Tibial nerve (tissue), 4 donors: Measurements from ENCODE around the gene CCM2L. TPM values are rescaled to one million over a fixed set of nuclear protein-coding genes. Genes with fewer than 3 reads are reported as not detected.

Experiments used
- DNase-seq, 2 donors: peaks; one replicate each; pipeline ENCODE4 v3.0.0-alpha.2; 2019; ENCODE audit warnings: low spot score in 2 of 2
- H3K27ac ChIP-seq, 4 donors: fragments of 200-600 bp; sonication (generic) in 3 of 4; one replicate each; pipeline ENCODE4 v1.5.1; 2017 to 2019; ENCODE audit warnings: mild to moderate bottlenecking in 1 of 4
- H3K27me3 ChIP-seq, 2 donors: fragments of 200-600 bp; sonication (generic) in 1 of 2; one replicate each; pipeline versions ENCODE4 v1.5.1 to v1.6.0; 2017 to 2019
- H3K36me3 ChIP-seq, 3 donors: fragments of 200-600 bp; sonication (generic); one replicate each; pipeline ENCODE4 v1.5.1; 2018 to 2019
- H3K4me1 ChIP-seq, 4 donors: fragments of 200-600 bp; sonication (generic) in 3 of 4; one replicate each; pipeline ENCODE4 v1.5.1; 2017 to 2019
- H3K4me3 ChIP-seq, 4 donors: fragments of 200-600 bp; sonication (generic) in 3 of 4; one replicate each; pipeline ENCODE4 v1.5.1; 2017 to 2019; ENCODE audit warnings: mild to moderate bottlenecking in 1 of 4, moderate library complexity in 1 of 4
- H3K9me3 ChIP-seq, 4 donors: fragments of 200-600 bp; sonication (generic) in 3 of 4; one replicate each; pipeline ENCODE4 v1.5.1; 2017 to 2019
- CTCF ChIP-seq, 5 experiments: fragments of 200-600 bp in 3 of 5; fragments of 450-650 bp in 2 of 5; sonication (generic) in 3 of 5; IDR thresholded peaks; one replicate each; pipeline ENCODE4 v1.5.1; 2016 to 2019; ENCODE audit warnings: antibody characterized with exemption in 5 of 5, mild to moderate bottlenecking in 3 of 5, moderate library complexity in 2 of 5
- EP300 ChIP-seq, 2 donors: sonication (generic); formaldehyde crosslinking; IDR thresholded peaks; one replicate each; pipeline ENCODE4 v1.6.1; 2017; ENCODE audit warnings: antibody characterized with exemption in 2 of 2, mild to moderate bottlenecking in 1 of 2
- POLR2A ChIP-seq, 2 donors: fragments of 450-650 bp; IDR thresholded peaks; one replicate each; pipeline ENCODE4 v1.6.1; 2017; ENCODE audit warnings: antibody characterized with exemption in 2 of 2, mild to moderate bottlenecking in 2 of 2, moderate library complexity in 2 of 2
- WGBS, 2 donors: methylation state at CpG; one replicate each; pipeline ENCODE4 v1.1.5; 2018; 5-methylcytosine and 5-hydroxymethylcytosine counted together
- total RNA-seq, 4 donors: library from RNA; depleted of rRNA; stranded (reverse); fragments of >200 nt; gene quantifications; one replicate each; pipeline ENCODE4 v1.1.0, GENCODE V29; 2016

The CCM2L gene
- total RNA-seq, 4 donors from 2014 or later: 5.4 to 14.2 (median 13.6) TPM

- no peak overlapping the region for H3K4me3 ChIP-seq
- no peaks in the 10 kb centered on the region for H3K4me1 ChIP-seq
- H3K27me3 ChIP-seq: peaks cover 0 to 4% of the 10 kb centered on the region in 2 donors
- no peaks in the 10 kb centered on the region for H3K36me3 ChIP-seq
- no peak overlapping the region for H3K27ac ChIP-seq
- DNase-seq: no peak
- H3K9me3 ChIP-seq: no peaks in the 10 kb centered on the region
- TF ChIP-seq CTCF (IDR thresholded peaks at IDR 0.05) (no peak), POLR2A (IDR thresholded peaks at IDR 0.05) (no peak), EP300 (IDR thresholded peaks at IDR 0.05) (no peak)
- 60 to 64% methylated on average over 6 of the region's 6 CpGs for WGBS, 2 donors
Measured at GRCh38 chr20:32067234-32067821, 57.1 kb downstream of the CCM2L start.

GRCh38 chr20:32068174-32068573 is 57.9 kb downstream of the CCM2L start:
- Histone ChIP-seq H3K4me1 (no peaks in the 10 kb centered on the region), H3K4me3 (no peak overlapping the region), H3K9me3 (no peaks in the 10 kb centered on the region), H3K27ac (no peak overlapping the region), H3K36me3 (no peaks in the 10 kb centered on the region), H3K27me3 (no peaks in the 10 kb centered on the region)
- WGBS, 2 donors: 93 to 96% methylated on average over 2 of the region's 2 CpGs
- TF ChIP-seq POLR2A (IDR thresholded peaks at IDR 0.05): no peak
- TF ChIP-seq EP300 (IDR thresholded peaks at IDR 0.05): no peak
- no peak for TF ChIP-seq CTCF (IDR thresholded peaks at IDR 0.05)
- DNase-seq: no peak

- Histone ChIP-seq H3K9me3 (no peaks in the 10 kb centered on the region), H3K27ac (no peak overlapping the region), H3K4me1 (no peaks in the 10 kb centered on the region), H3K4me3 (no peak overlapping the region), H3K27me3 (no peaks in the 10 kb centered on the region), H3K36me3 (no peaks in the 10 kb centered on the region)
- DNase-seq: no peak
- TF ChIP-seq CTCF (IDR thresholded peaks at IDR 0.05) (no peak), POLR2A (IDR thresholded peaks at IDR 0.05) (no peak), EP300 (IDR thresholded peaks at IDR 0.05) (no peak)
Measured at GRCh38 chr20:32069711-32070110, 59.5 kb downstream of the CCM2L start.

- Histone ChIP-seq H3K36me3 (no peaks in the 10 kb centered on the region), H3K27me3 (no peaks in the 10 kb centered on the region), H3K9me3 (no peaks in the 10 kb centered on the region), H3K27ac (no peak overlapping the region), H3K4me1 (no peaks in the 10 kb centered on the region), H3K4me3 (no peak overlapping the region)
- TF ChIP-seq POLR2A (IDR thresholded peaks at IDR 0.05) (no peak), EP300 (IDR thresholded peaks at IDR 0.05) (no peak), CTCF (IDR thresholded peaks at IDR 0.05) (no peak)
- no peak for DNase-seq
- 47 to 65% methylated on average over 1 of the region's 1 CpG for WGBS, 2 donors
Measured at GRCh38 chr20:32070282-32070681, 60.0 kb downstream of the CCM2L start.

GRCh38 chr20:32070690-32071213 is 60.5 kb downstream of the CCM2L start:
- Histone ChIP-seq H3K9me3 (no peaks in the 10 kb centered on the region), H3K4me3 (no peak overlapping the region), H3K27ac (no peak overlapping the region), H3K27me3 (no peaks in the 10 kb centered on the region), H3K36me3 (no peaks in the 10 kb centered on the region), H3K4me1 (no peaks in the 10 kb centered on the region)
- no peak for DNase-seq
- TF ChIP-seq EP300 (IDR thresholded peaks at IDR 0.05) (no peak), POLR2A (IDR thresholded peaks at IDR 0.05) (no peak), CTCF (IDR thresholded peaks at IDR 0.05) (no peak)
- 25 to 36% methylated on average over 4 of the region's 4 CpGs for WGBS, 2 donors
